ENCODE measurements around the gene MPP2. TPM values are rescaled to one million over a fixed set of nuclear protein-coding genes. Genes with fewer than 3 reads are reported as not detected.
A peak's percentile ranks its signal among the peaks of the same experiment; 100 is the strongest.

Gene MPP2
- 10 to 100 TPM in 3 of 4 donors, 1 to 10 TPM in 1; 2.0 to 20.9 (median 13.3) TPM for total RNA-seq

- peak; percentile 79 to 83 for DNase-seq
- TF ChIP-seq CTCF (IDR thresholded peaks at IDR 0.05): peak; percentile 15 to 35 (median 28)
- TF ChIP-seq POLR2A (IDR thresholded peaks at IDR 0.05): peak in 1 of 2 donors; percentile 51
- peak within 1 kb of the TSS; percentile 68 to 88 for H3K4me3 ChIP-seq
- intact Hi-C loops (cut with DNase I; ENCODE audit: low total_unique reads): no loop called here
- no peaks in the 10 kb centered on the region for H3K36me3 ChIP-seq
- H3K27me3 ChIP-seq: no peaks in the 10 kb centered on the region
- no peaks in the 10 kb centered on the region for H3K9me3 ChIP-seq
- peaks cover 0 to 12% of the 10 kb centered on the region in 2 donors for H3K4me1 ChIP-seq
- peak within 1 kb of the TSS; percentile 84 to 91 for H3K27ac ChIP-seq
These were observed at the start of gene MPP2 for GRCh38 chr17:43907425-43907981. Gene MPP2, minus strand, starts transcription at chr17:43907536. Its CDS starts 3,076 bp downstream, at chr17:43904460.

- no peak for DNase-seq
- Histone ChIP-seq H3K4me3 (no peak overlapping the region), H3K27ac (no peak overlapping the region), H3K27me3 (peaks cover 0 to 25% of the 10 kb centered on the region in 2 donors), H3K9me3 (no peaks in the 10 kb centered on the region), H3K4me1 (no peaks in the 10 kb centered on the region), H3K36me3 (no peaks in the 10 kb centered on the region)
- TF ChIP-seq POLR2A (IDR thresholded peaks at IDR 0.05): no peak
- no peak for TF ChIP-seq CTCF (IDR thresholded peaks at IDR 0.05)
- intact Hi-C loops (cut with DNase I; ENCODE audit: low total_unique reads): no loop called here
These were observed 48.9 kb upstream of the MPP2 start for GRCh38 chr17:43956222-43956621.

- intact Hi-C loops (cut with DNase I; ENCODE audit: low total_unique reads): no loop called here
- peaks cover 0 to 35% of the 10 kb centered on the region in 2 donors for H3K27me3 ChIP-seq
- TF ChIP-seq CTCF (IDR thresholded peaks at IDR 0.05) (no peak), POLR2A (IDR thresholded peaks at IDR 0.05) (no peak)
- no peaks in the 10 kb centered on the region for H3K36me3 ChIP-seq
- no peak within 1 kb of the TSS for H3K27ac ChIP-seq
- no peak for DNase-seq
- H3K4me3 ChIP-seq: no peak within 1 kb of the TSS
- H3K9me3 ChIP-seq: no peaks in the 10 kb centered on the region
- H3K4me1 ChIP-seq: no peaks in the 10 kb centered on the region
These were observed 46.4 kb upstream of the MPP2 start, which contains the start of gene PYY for GRCh38 chr17:43953746-43954145. Gene PYY, minus strand, starts transcription at chr17:43953940. Its CDS starts 457 bp downstream, at chr17:43953483.

GRCh38 chr17:43952724-43953666, 45.7 kb upstream of the MPP2 start:
- Histone ChIP-seq H3K36me3 (no peaks in the 10 kb centered on the region), H3K27ac (no peak overlapping the region), H3K4me3 (no peak overlapping the region), H3K4me1 (no peaks in the 10 kb centered on the region), H3K27me3 (peaks cover 0 to 35% of the 10 kb centered on the region in 2 donors), H3K9me3 (no peaks in the 10 kb centered on the region)
- intact Hi-C loops (cut with DNase I; ENCODE audit: low total_unique reads): no loop called here
- TF ChIP-seq CTCF (IDR thresholded peaks at IDR 0.05) (no peak), POLR2A (IDR thresholded peaks at IDR 0.05) (no peak)
- no peak for DNase-seq

- peaks cover 0 to 35% of the 10 kb centered on the region in 2 donors for H3K27me3 ChIP-seq
- intact Hi-C loops (cut with DNase I; ENCODE audit: low total_unique reads): no loop called here
These were observed 45.0 kb upstream of the MPP2 start for GRCh38 chr17:43952351-43952723.

More at GRCh38 chr17:43952351-43952723, 45.0 kb upstream of the MPP2 start:
- H3K4me3 ChIP-seq: no peak overlapping the region
- no peaks in the 10 kb centered on the region for H3K4me1 ChIP-seq
- no peak for DNase-seq
- no peaks in the 10 kb centered on the region for H3K9me3 ChIP-seq
- TF ChIP-seq POLR2A (IDR thresholded peaks at IDR 0.05): no peak
- no peak for TF ChIP-seq CTCF (IDR thresholded peaks at IDR 0.05)
- no peak overlapping the region for H3K27ac ChIP-seq
- H3K36me3 ChIP-seq: no peaks in the 10 kb centered on the region
